Tibial artery (tissue), 4 donors: ENCODE measurements around the gene FAM98C.

Experiments
- DNase-seq, 2 donors: peaks; one replicate each; pipeline ENCODE4 v3.0.0-alpha.2; 2019
- H3K27ac ChIP-seq, 2 donors: fragments of 200-600 bp; sonication (generic) in 1 of 2; 1 replicate in 1 of 2; 2 replicates in 1 of 2; pipeline ENCODE4 v1.5.1; 2018 to 2019; ENCODE audit warnings: mild to moderate bottlenecking in 1 of 2
- H3K27me3 ChIP-seq, 2 donors: fragments of 200-600 bp; sonication (generic) in 1 of 2; one replicate each; pipeline versions ENCODE4 v1.5.1 to v1.6.0; 2016 to 2019
- H3K36me3 ChIP-seq, 3 donors: fragments of 200-600 bp; sonication (generic) in 2 of 3; one replicate each; pipeline ENCODE4 v1.5.1; 2016 to 2019; ENCODE audit warnings: mild to moderate bottlenecking in 2 of 3
- H3K4me1 ChIP-seq, 4 donors: fragments of 200-600 bp; sonication (generic) in 2 of 4; 1 replicate in 3 of 4; 2 replicates in 1 of 4; pipeline ENCODE4 v1.5.1; 2016 to 2019
- H3K4me3 ChIP-seq, 2 donors: fragments of 200-600 bp; sonication (generic) in 1 of 2; 1 replicate in 1 of 2; 2 replicates in 1 of 2; pipeline ENCODE4 v1.5.1; 2018 to 2019; ENCODE audit warnings: mild to moderate bottlenecking in 2 of 2
- H3K9me3 ChIP-seq, 3 donors: fragments of 200-600 bp; sonication (generic) in 1 of 3; one replicate each; pipeline ENCODE4 v1.5.1; 2016 to 2019
- CTCF ChIP-seq, 2 experiments: fragments of 200-600 bp in 1 of 2; fragments of 450-650 bp in 1 of 2; IDR thresholded peaks; one replicate each; pipeline ENCODE4 v1.5.1; 2017 to 2019; ENCODE audit warnings: antibody characterized with exemption in 2 of 2, mild to moderate bottlenecking in 1 of 2, moderate library complexity in 1 of 2
- intact Hi-C: fragments of 100-400 bp; cut with DNase I; formaldehyde crosslinking; loops from one replicate; pipeline ENCODE4 v1.15.0; 2023; ENCODE audit warnings: low total_unique reads

Gene FAM98C

GRCh38 chr19:38392707-38393308 is 10.1 kb upstream of the FAM98C start:
- peaks cover 0 to 26% of the 10 kb centered on the region in 2 donors for H3K27me3 ChIP-seq
- no peak overlapping the region for H3K4me3 ChIP-seq
- H3K36me3 ChIP-seq, result no peaks in the 10 kb centered on the region
- intact Hi-C loops, result no loop called here
- no peak overlapping the region for H3K27ac ChIP-seq
- TF ChIP-seq CTCF (IDR thresholded peaks at IDR 0.05), result no peak
- H3K9me3 ChIP-seq, result no peaks in the 10 kb centered on the region
- H3K4me1 ChIP-seq, result peaks cover 5 to 29% (median 19%) of the 10 kb centered on the region in 4 donors
- DNase-seq, result no peak

DNA sequence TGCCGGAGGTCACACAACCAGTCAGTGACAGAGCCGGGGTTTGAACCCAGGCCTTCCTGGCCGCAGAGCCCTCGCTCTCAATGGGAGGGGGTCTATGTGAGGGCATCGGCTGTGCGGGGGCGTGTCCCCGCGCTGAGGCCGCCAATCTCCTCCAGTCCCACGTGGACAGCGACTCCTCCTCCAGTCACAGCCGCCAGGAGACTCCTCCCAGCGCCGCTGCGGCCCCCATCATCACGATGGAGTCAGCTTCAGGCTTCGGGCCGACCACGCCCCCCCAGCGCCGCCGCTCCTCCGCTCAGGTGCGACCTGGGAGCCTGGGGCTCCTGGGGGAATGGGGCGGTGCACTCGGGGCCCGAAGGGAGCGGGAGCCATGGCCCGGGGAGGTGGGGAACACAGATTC is 8.4 kb upstream of the FAM98C start:
- intact Hi-C loops, result no loop called here
- Histone ChIP-seq H3K36me3 (no peaks in the 10 kb centered on the region), H3K9me3 (no peaks in the 10 kb centered on the region), H3K4me1 (peaks cover 0 to 13% (median 4%) of the 10 kb centered on the region in 4 donors), H3K27ac (no peak overlapping the region), H3K27me3 (peaks cover 0 to 42% of the 10 kb centered on the region in 2 donors), H3K4me3 (no peak overlapping the region)
- no peak for DNase-seq
- no peak for TF ChIP-seq CTCF (IDR thresholded peaks at IDR 0.05)

- TF ChIP-seq CTCF (IDR thresholded peaks at IDR 0.05), result no peak
- no peak overlapping the region for H3K4me3 ChIP-seq
Measured at GRCh38 chr19:38395381-38396114, 7.3 kb upstream of the FAM98C start.

GRCh38 chr19:38399081-38399480 is 3.8 kb upstream of the FAM98C start:
- no peaks in the 10 kb centered on the region for H3K9me3 ChIP-seq
- intact Hi-C loops, result loop anchor here (5.0 kb wide), 1 partner anchor 218 kb away; the partner anchor contains the start of genes EIF3K and MAP4K1
- no peak for TF ChIP-seq CTCF (IDR thresholded peaks at IDR 0.05)
- no peak overlapping the region for H3K4me3 ChIP-seq
- peaks cover 0 to 14% (median 6%) of the 10 kb centered on the region in 4 donors for H3K4me1 ChIP-seq
- no peak overlapping the region for H3K27ac ChIP-seq
- DNase-seq, result no peak
- H3K27me3 ChIP-seq, result peaks cover 0 to 63% of the 10 kb centered on the region in 2 donors
- H3K36me3 ChIP-seq, result no peaks in the 10 kb centered on the region

More at GRCh38 chr19:38395381-38396114, 7.3 kb upstream of the FAM98C start:
- Histone ChIP-seq H3K27me3 (peaks cover 0 to 52% of the 10 kb centered on the region in 2 donors), H3K4me1 (peaks cover 0 to 5% (median 0%) of the 10 kb centered on the region in 4 donors), H3K9me3 (no peaks in the 10 kb centered on the region), H3K36me3 (no peaks in the 10 kb centered on the region), H3K27ac (no peak overlapping the region)
- no peak for DNase-seq
- intact Hi-C loops, result loop anchor here (5.0 kb wide), 1 partner anchor 222 kb away; the partner anchor contains the start of genes EIF3K and MAP4K1

- H3K9me3 ChIP-seq, result no peaks in the 10 kb centered on the region
- H3K4me3 ChIP-seq, result no peak overlapping the region
- DNase-seq, result no peak
- H3K4me1 ChIP-seq, result peaks cover 0 to 17% (median 7%) of the 10 kb centered on the region in 4 donors
- no peaks in the 10 kb centered on the region for H3K36me3 ChIP-seq
- intact Hi-C loops, result loop anchor here (5.0 kb wide), 1 partner anchor 218 kb away; the partner anchor contains the start of genes EIF3K and MAP4K1
- no peak overlapping the region for H3K27ac ChIP-seq
- peaks cover 0 to 60% of the 10 kb centered on the region in 2 donors for H3K27me3 ChIP-seq
- no peak for TF ChIP-seq CTCF (IDR thresholded peaks at IDR 0.05)
Measured at GRCh38 chr19:38399537-38399936, 3.4 kb upstream of the FAM98C start.
